ENCODE measurements around the gene MAP3K12. TPM values are rescaled to one million over a fixed set of nuclear protein-coding genes. Genes with fewer than 3 reads are reported as not detected.
"Not testable (repeated sequence)": the region's sequence is repeated elsewhere in the genome, so short reads cannot be mapped to it uniquely, and the experiment has no call there.

MAP3K12 gene
- total and polyA plus RNA-seq, 2 experiments from 2014 or later, result 6.6 to 17.9 TPM

- peaks cover 33% of the 10 kb centered on the region for H3K79me2 ChIP-seq (replicated peaks; ENCODE audit: insufficient read depth)
- H3K4me1 ChIP-seq (ENCODE audit: insufficient read depth), result peaks cover 28% of the 10 kb centered on the region
- H3K27ac ChIP-seq (ENCODE audit: low read depth), result peak overlapping the region; percentile 22
- not testable (repeated sequence) for ATAC-seq; DNase-seq (ENCODE audit: low spot score); H3K9me3 Mint-ChIP-seq; H3K4me3 Mint-ChIP-seq; H2AFZ ChIP-seq; H3K27ac Mint-ChIP-seq; H3K9me2 ChIP-seq (ENCODE audit: insufficient read depth); H3K27me3 ChIP-seq (ENCODE audit: insufficient read depth)
- H3K4me1 Mint-ChIP-seq, result peaks cover 21% of the 10 kb centered on the region
- H3K36me3 Mint-ChIP-seq (ENCODE audit: low read depth), result peaks cover 46% of the 10 kb centered on the region
- peaks cover 14% of the 10 kb centered on the region; the same call in 1 of the 2 replicates for H3F3A ChIP-seq (replicated peaks; ENCODE audit: low read depth)
- peaks cover 15% of the 10 kb centered on the region for H3K27me3 Mint-ChIP-seq (ENCODE audit: insufficient read depth, low read depth, poor library complexity)
- H3K4me3 ChIP-seq, result 0 out of 2 replicates have a peak overlapping the region, but pooled peaks have one; percentile 17
- H3K4me2 ChIP-seq, result peak overlapping the region; percentile 62
- peaks cover 26% of the 10 kb centered on the region for H3K36me3 ChIP-seq (ENCODE audit: insufficient read depth)
- H4K20me1 ChIP-seq (replicated peaks; ENCODE audit: insufficient read depth), result peaks cover 11% of the 10 kb centered on the region
These were observed 54.5 kb downstream of the MAP3K12 start for GRCh38 chr12:53444593-53445325.

- Histone ChIP-seq H2AFZ (no peak overlapping the region), H3K4me3 (peak overlapping the region; percentile 73; the same call in 1 of the 2 replicates), H3K36me3 (ENCODE audit: insufficient read depth) (peaks cover 26% of the 10 kb centered on the region), H4K20me1 (replicated peaks; ENCODE audit: insufficient read depth) (peaks cover 11% of the 10 kb centered on the region), H3K4me2 (peak overlapping the region; percentile 73), H3K27me3 (ENCODE audit: insufficient read depth) (no peaks in the 10 kb centered on the region), H3F3A (replicated peaks; ENCODE audit: low read depth) (peaks cover 16% of the 10 kb centered on the region; the same call in 1 of the 2 replicates), H3K9me2 (ENCODE audit: insufficient read depth) (no peaks in the 10 kb centered on the region), H3K27ac (ENCODE audit: low read depth) (peak overlapping the region; percentile 22), H3K79me2 (replicated peaks; ENCODE audit: insufficient read depth) (peaks cover 33% of the 10 kb centered on the region), H3K4me1 (ENCODE audit: insufficient read depth) (peaks cover 28% of the 10 kb centered on the region)
- Mint-ChIP-seq H3K4me3 (peak overlapping the region; percentile 18; the same call in 1 of the 3 replicates), H3K27ac (peak overlapping the region; percentile 56), H3K27me3 (ENCODE audit: insufficient read depth, low read depth, poor library complexity) (peaks cover 11% of the 10 kb centered on the region), H3K4me1 (peaks cover 21% of the 10 kb centered on the region), H3K36me3 (ENCODE audit: low read depth) (peaks cover 46% of the 10 kb centered on the region), H3K9me3 (no peaks in the 10 kb centered on the region; the same call in 2 of the 3 replicates)
- ATAC-seq, result no peak
- peak; percentile 60 for DNase-seq (ENCODE audit: low spot score)
- no peak for TF ChIP-seq ZNF462 (CRISPR knock-in tag; IDR thresholded peaks at IDR 0.05)
- TF ChIP-seq JUNB (IDR thresholded peaks at IDR 0.05; ENCODE audit: unreplicated experiment), result no peak
- TF ChIP-seq CREB1 (CRISPR knock-in tag; IDR thresholded peaks at IDR 0.05; ENCODE audit: low read depth), result no peak
- TF ChIP-seq REST (IDR thresholded peaks at IDR 0.05; ENCODE audit: unreplicated experiment), result no peak
- TF ChIP-seq CTCF (conservative IDR thresholded peaks at IDR 0.05; ENCODE audit: low read depth in 2 of 2), result no peak
- no peak for TF ChIP-seq STAT1 (IDR thresholded peaks at IDR 0.05; ENCODE audit: unreplicated experiment)
- TF ChIP-seq ZNF114 (CRISPR knock-in tag; IDR thresholded peaks at IDR 0.05), result no peak
- TF ChIP-seq EZH2phosphoT487 (IDR thresholded peaks at IDR 0.05; ENCODE audit: unreplicated experiment), result no peak
- TF ChIP-seq EZH2 (IDR thresholded peaks at IDR 0.05; ENCODE audit: low read depth, unreplicated experiment), result no peak
These were observed 55.3 kb downstream of the MAP3K12 start for GRCh38 chr12:53443955-53444354.

Data from GM23338 (cell line).